Activated CD4-positive, alpha-beta T cell treated with anti-CD3 and anti-CD28 coated beads for 1 hour (primary cell): ENCODE results near the gene SOCS3.
A peak's percentile ranks its signal among the peaks of the same experiment; 100 is the strongest.

Source experiments
- DNase-seq: peaks from one replicate; pipeline ENCODE4 v3.0.0-alpha.2; 2020

The SOCS3 gene

DNA sequence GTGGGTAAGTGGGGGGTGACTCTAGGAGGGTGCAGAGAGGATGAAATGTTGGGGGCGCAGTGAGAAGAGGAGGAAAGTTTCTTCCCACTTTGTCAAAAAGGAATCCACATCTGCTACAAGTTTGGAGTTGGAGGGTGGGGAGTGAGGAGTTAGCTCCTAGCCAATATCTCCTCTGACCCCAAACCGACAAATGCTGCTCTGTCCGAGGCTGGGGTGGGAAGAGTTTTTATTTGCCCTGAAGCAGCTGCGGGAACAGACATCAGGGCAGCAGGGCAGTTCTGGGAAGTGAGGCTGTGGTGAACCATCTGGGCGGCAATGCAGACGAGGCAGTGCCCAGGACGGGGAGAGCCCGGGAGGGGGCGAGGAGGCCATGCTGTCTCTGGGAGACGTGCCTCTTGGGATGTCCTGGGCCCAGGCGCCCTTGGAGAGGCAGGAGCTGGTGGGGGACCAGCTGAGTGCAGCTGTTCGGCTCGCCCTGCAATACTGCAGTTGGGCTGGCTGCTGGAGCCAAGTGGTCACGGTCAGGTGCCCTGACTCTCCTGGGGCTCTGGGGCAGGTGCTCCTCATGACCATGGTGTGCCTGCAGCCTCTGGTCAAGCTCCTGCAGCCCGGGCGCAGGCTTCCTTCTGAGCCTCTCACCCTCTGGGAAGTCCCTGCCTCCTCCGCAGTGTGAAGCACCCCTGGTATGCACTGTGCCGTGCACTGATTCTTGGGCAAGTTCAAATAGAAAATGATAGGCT, 6.4 kb upstream of the SOCS3 start:
- no peak for DNase-seq

DNA sequence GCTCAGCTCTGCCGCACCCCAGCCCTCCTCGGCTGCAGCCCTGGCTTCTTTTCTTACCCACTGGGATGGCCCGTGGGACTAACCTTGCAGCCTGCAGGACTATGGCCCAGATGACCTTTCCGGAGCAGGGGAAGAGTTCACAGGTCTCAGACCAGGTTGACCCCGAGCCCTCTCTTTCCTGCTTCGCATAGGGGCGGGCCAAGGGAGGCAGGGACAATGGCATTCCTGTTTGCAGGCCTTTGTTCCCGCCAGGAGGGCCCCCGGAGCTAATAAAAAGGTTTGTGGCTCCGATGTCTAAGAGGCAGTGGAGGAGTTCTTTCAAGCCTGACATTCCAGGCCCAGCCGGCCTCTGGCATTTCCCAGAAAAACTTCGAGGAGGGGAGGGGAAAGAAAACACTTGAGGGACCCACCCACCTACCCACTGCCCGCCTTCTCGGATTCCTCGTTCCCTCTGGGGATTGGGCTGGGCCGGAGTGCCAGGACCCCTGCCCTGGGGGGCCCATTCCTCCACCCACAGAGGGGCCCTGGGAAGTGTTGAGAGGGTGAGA, 5.8 kb upstream of the SOCS3 start:
- DNase-seq = no peak

GRCh38 chr17:78364436-78365281, 4.8 kb upstream of the SOCS3 start:
- no peak for DNase-seq

DNA sequence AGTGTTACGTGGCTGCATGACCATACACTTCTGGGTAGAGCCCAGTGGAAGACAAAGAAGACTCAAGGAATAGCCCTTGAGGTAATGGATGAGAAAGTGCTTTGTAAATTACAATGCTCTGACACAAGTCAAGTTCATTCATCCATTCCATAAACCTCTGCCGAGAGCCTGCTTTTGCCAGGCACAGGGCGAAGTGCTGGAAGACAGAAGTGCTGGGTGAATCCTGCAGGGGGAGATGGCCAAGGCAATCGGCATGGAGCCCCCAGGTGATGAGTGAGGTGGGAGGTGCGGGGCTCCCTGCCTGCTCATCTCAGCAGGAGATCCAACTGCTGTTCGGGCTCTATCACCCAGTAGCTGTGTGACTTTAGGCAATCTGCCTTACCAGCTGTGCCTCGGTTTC, 2.8 kb upstream of the SOCS3 start:
- no peak for DNase-seq

GRCh38 chr17:78362232-78362631, 2.4 kb upstream of the SOCS3 start:
- DNase-seq = no peak

DNA sequence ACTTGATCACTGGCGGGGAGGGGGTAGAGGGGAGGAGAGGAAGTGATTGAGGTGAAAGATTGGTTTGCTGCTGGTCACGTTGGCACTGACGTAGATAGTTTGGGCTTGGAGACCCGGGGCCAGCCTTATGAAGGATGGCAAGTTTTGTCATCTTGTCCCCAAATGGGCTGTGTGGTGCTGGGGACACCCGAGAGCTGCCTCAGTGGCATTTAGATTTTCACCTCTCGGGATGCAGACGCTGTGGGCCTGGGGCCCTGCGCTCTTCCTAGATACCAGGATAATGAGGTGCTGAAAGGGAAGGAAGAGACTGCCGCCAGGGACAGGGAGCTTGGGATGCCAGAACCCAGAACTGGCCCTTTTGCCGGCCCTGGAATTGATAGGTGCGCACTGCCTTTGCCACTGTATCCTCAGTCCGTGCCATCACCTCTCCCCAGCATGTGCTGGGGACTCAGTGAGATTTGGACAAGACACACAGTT, 1.4 kb upstream of the SOCS3 start:
- no peak for DNase-seq

DNA sequence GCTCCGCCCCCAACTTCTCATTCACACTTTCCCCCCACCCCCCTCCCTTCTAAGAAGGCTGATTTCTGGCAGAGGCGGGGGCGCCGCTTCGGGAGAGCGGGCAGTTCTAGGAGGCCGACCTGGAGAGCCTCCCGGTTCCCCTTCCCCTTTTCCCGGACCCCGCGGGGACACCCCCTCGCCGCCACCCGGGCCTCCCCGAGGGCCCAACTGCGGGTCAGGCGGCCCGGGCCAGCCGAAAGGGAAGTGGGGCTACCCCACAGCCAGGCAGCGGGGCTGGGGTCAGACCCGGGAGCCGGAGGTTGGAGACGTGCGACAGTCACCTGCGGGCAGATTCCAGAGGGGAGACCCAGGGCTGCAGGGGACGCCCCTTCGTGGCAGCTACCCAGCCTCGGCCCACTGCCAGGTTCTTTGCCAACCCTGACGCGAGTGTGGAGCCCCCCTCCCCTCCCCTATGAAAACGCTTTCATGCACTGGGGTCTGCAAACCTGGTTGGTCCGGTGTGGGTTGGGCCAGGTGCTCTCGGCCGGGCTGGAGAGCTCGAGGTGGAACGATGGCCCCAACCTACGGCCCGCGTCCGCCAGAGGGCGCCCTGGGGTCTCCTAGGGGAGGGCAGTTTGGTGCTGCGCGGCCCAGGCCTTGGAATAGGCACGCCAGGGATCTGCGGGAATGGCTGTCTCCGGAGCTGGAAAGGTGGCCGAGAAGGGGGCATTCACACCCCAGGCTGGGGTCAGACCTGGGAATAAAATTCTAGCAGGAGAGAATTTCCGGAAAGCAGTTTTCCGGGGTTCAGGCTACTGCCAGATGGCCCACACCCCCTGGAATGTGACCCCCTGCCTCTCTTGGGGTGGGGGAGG, 721 bp upstream of the SOCS3 start:
- peak; percentile 83 for DNase-seq

DNA sequence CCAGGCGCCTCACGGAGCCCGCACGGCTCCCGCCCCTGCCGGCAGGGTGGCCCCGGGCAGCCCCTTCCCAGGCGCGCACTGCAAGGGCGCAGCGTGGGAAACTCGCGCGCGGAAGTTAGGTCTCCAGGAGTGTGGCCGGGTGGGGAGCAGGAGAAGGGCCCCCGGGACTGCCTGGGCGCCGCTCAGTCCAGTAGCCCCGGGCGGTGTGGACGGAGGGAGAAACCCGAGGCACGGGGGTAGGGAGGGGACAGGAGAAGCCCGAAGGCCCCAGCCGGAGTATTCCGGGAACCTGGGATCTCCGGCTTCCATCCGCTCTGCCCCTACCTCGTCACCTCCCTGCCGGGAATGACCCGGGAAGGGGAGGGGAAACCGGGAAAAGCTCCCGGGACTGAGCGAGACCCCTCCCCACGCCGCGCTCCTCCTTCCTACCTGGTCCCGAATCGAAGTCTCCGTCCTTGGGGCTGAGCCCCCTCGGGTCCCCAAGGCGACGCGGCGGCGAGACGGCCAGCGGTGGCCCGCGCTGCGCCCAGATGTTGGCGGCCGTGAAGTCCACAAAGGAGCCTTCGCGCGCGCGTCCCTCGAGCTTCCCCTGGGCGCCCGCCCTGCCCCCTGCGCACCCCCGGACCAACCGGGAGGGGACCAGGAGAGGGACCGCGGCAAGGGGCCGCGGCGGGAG, 418 bp downstream of the SOCS3 start:
- DNase-seq = no peak

DNA sequence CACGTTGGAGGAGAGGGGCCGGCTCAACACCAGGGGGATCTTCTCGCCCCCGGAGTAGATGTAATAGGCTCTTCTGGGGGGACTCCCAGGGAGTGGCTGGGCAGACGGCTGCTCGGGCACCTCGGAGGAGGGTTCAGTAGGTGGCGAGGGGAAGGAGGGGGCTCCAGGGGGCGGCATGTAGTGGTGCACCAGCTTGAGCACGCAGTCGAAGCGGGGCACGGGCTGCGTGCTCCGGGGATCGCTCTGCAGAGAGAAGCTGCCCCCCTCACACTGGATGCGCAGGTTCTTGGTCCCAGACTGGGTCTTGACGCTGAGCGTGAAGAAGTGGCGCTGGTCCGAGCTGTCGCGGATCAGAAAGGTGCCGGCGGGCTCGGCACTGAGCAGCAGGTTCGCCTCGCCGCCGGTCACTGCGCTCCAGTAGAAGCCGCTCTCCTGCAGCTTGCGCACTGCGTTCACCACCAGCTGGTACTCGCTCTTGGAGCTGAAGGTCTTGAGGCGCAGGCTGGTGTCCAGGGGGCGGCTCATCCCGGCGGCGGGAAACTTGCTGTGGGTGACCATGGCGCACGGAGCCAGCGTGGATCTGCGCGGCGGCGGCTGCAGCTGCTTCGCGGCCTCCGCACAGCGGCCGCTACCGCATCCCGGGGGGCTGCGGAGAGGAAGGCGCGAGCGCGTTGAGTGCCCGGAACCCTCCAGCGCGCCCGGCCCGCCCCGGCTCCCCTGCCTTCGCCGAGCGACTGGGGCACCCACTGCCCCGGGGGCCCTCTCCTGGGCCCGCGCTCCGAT, 1.1 kb downstream of the SOCS3 start:
- no peak for DNase-seq

- DNase-seq = no peak
Measured at GRCh38 chr17:78357672-78358537, 2.0 kb downstream of the SOCS3 start.

DNA sequence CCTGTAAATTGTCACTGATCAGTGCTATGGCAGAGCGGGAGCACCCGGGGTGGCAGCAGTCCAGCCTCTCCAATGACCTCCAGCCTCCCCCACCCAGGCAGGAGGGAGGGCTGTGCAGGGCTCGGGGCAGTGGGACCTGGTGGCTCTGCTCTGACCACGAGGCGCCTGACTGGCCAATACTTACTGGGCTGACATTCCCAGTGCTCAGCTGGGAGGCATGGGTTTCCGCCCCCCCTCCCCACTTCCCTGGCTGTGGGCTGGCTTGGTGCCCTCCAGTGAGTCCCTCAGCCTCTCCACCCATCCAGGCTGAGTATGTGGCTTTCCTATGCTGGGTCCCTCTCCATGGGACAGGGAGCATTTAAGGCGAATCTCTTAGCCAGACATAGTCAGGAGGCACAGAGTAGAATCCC, 2.7 kb downstream of the SOCS3 start:
- no peak for DNase-seq

- peak; percentile 82 for DNase-seq
Measured at GRCh38 chr17:78356101-78356713, 3.7 kb downstream of the SOCS3 start.

DNA sequence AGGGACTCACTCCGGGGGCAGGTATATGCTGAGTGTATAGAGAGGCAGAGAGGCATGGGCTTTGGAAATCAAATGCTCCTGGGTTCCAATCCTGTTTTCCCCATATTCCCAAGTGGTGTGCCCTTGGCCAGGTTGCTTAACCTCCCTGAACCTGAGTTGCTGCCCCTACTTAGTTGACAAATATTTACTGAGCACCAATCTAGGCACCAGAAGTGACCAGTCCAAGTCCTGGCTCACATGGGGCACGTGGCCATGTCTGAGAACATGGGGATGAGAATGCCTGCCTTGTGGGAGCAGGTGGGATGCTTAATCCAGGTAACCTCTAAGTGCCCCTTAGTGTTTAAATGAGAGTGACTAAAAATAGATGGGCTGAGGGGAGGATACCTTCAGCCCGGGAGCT, 4.2 kb downstream of the SOCS3 start:
- no peak for DNase-seq

DNA sequence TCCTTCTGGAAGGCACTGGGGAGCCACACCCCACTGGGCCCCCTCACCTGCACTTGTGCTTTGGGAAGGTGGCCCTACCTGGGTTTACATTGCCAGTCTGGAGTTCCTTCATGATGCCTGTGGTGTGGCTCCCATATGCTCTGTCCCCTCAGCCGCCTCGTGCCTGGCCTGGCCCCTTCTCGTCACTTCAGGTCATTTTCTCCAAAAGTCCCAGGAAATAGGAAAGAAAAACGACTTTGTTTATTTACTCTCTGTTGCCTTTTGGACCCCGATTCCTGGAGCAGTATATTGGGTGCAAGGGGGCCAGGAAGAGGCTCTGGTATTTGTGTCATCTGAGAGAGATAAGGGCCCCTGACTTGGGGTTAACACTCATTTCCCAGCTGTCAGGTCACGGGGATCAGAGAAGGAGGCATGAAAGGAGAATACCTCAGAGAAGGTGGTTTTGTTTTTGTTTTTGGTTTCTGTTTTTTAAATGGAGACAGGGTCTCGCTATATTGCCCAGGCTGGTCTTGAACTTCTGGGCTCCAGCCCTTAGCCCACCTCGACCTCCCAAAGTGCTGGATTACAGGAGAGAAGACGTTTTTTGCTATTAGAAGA, 4.7 kb downstream of the SOCS3 start:
- no peak for DNase-seq

GRCh38 chr17:78353834-78354233, 6.0 kb downstream of the SOCS3 start:
- no peak for DNase-seq

- DNase-seq = no peak
Measured at GRCh38 chr17:78351449-78352006, 8.3 kb downstream of the SOCS3 start.

DNA sequence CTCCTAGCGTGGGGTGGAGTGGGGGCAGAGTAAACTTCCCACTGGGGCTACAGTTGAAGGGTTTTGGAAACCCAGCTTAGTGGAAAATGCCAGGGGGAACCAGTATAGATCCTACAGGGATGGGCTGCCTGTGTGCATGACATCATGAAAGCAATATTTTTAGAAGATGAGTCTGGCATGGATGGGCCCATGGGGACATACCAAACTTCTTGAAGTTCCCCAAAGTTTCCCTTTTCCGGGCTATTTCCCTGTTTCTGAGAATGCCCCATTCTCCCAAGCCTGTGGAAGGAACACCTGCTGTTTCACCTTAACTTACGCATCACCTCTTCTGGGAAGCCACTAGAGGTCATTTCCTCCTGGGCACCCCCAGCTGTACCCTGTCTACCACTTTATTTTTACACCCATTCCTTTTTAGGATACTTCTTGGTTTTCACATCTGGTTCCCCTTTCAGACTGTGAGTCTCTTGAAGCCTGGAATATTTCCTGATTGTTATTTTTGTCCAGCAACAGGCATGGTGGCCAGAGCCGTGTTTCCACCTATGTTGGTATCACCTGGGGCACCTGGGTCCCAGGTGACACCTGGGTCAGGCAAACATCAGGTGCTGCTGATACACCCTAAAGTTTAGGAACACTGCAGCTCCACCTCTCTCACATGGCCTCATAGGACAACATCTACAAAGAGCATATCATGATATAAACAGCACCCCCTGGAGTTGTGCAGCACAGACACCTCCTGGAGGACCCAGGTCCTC, 9.8 kb downstream of the SOCS3 start:
- no peak for DNase-seq

DNA sequence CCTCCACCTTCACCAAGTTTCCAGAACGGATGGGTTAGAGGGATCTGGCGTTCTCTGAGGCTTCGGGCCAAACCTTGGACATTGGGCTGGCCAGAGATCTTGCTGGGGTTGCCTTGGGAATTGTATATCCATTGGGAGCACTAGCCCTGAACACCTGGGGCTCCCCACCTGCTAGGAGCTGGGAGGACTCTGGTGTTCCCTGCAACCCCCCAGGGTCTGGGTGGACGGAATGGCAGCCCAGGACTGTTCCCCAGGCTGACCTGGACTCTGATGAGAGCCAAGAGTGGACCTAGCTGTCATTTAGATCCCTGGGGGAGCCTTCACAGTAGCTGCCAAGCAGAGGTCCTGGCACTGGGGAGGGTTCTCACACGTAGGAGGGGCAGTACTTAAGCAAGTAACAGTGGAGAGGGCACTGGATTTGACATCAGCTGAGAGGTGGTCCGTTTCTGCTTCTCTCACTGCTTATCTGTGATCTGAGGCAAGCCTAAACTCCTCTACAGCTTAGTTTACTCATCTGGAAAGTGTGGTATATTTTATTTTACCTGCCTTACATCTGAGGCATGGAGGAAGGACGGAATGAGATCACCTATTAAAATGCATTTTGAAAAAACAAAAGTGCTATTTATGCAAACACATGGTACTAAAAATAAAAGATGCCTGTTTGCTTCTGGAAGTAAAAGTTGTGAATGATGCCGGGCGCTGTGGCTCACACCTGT, 11.7 kb downstream of the SOCS3 start:
- DNase-seq = no peak
